ENCODE measurements around the gene TTC28. TPM values are rescaled to one million over a fixed set of nuclear protein-coding genes. Genes with fewer than 3 reads are reported as not detected.

TTC28 gene
- total RNA-seq, 1 experiment from 2014 or later: 0.12 TPM

- H3K9me3 ChIP-seq (ENCODE audit: control insufficient read depth in 1 of 2, insufficient read depth in 1 of 2, low read depth in 1 of 2, low read length in 2 of 2): no peaks in the 10 kb centered on the region
- no peaks in the 10 kb centered on the region for H3K9me2 ChIP-seq (ENCODE audit: insufficient read depth)
- no peak overlapping the region for H2AFZ ChIP-seq (ENCODE audit: low read depth, low read length, poor library complexity, severe bottlenecking)
- POLR2A ChIA-PET: no interaction called here
- CTCF ChIA-PET: no interaction called here
- RAD21 ChIA-PET (ENCODE audit: low non-redundant PET in 1 of 2, low total read pairs in 2 of 2, uncharacterized antibody in 2 of 2, unreplicated experiment in 2 of 2): no interaction called here
- no peaks in the 10 kb centered on the region for H3K36me3 ChIP-seq (ENCODE audit: control insufficient read depth in 1 of 2, insufficient read depth in 2 of 2, low read length in 2 of 2)
- no peak for TF ChIP-seq EGR1 (IDR thresholded peaks at IDR 0.05; ENCODE audit: low read depth)
- no peak for TF ChIP-seq EZH2phosphoT487 (IDR thresholded peaks at IDR 0.05; ENCODE audit: borderline replicate concordance)
- TF ChIP-seq MAX (IDR thresholded peaks at IDR 0.05): no peak
- TF ChIP-seq ZFX (IDR thresholded peaks at IDR 0.05): no peak
- TF ChIP-seq TCF7L2 (IDR thresholded peaks at IDR 0.05; ENCODE audit: borderline replicate concordance, extremely low read depth, insufficient read depth, insufficient read length): no peak
- no peak for TF ChIP-seq REST (IDR thresholded peaks at IDR 0.05; ENCODE audit: low read depth)
- no peak for TF ChIP-seq CBX3 (IDR thresholded peaks at IDR 0.05; ENCODE audit: low read depth)
- TF ChIP-seq SP1 (IDR thresholded peaks at IDR 0.05; ENCODE audit: low read depth): no peak
- TF ChIP-seq RAD21 (IDR thresholded peaks at IDR 0.05; ENCODE audit: low read depth): no peak
- TF ChIP-seq CEBPB (IDR thresholded peaks at IDR 0.05; ENCODE audit: low read depth): no peak
- no peak for TF ChIP-seq ZNF274 (IDR thresholded peaks at IDR 0.05; ENCODE audit: low read depth, low read length)
- no peak for TF ChIP-seq SRF (IDR thresholded peaks at IDR 0.05; ENCODE audit: low read depth)
- TF ChIP-seq CTCF (IDR thresholded peaks at IDR 0.05 in 2 of 3, conservative IDR thresholded peaks at IDR 0.05 in 1 of 3; ENCODE audit: borderline replicate concordance in 1 of 3, insufficient read depth in 1 of 3, low read depth in 2 of 3, low read length in 2 of 3): no peak
- no peak for TF ChIP-seq YY1 (IDR thresholded peaks at IDR 0.05; ENCODE audit: extremely low read depth, insufficient replicate concordance, low read depth, low read length)
- BruUV-seq (replicated peaks): no TSS peak
- H4K20me1 ChIP-seq (ENCODE audit: insufficient read depth): no peaks in the 10 kb centered on the region
- DNase-seq (ENCODE audit: low read depth, low spot score) (no peak), ATAC-seq (no peak)
- intact Hi-C loops (cut with micrococcal nuclease): no loop called here
- no peaks in the 10 kb centered on the region for H3K79me2 ChIP-seq (ENCODE audit: insufficient read depth, low read length)
- no peak overlapping the region for H3K4me2 ChIP-seq (ENCODE audit: low read length)
- H3K9ac ChIP-seq (ENCODE audit: low read length): no peak overlapping the region
- H3K4me3 ChIP-seq (replicated peaks in 1 of 2; ENCODE audit: low read depth in 1 of 2, low read length in 2 of 2): no peak overlapping the region
- peaks cover 52% of the 10 kb centered on the region for H3K27me3 ChIP-seq (ENCODE audit: insufficient read depth, low read length)
- H3K27ac ChIP-seq (ENCODE audit: low read depth, low read length): no peak overlapping the region
- H3K4me1 ChIP-seq (ENCODE audit: control insufficient read depth in 1 of 2, insufficient read depth in 2 of 2, low read length in 2 of 2): no peaks in the 10 kb centered on the region
These were observed 298.0 kb downstream of the TTC28 start for GRCh38 chr22:28381429-28382167.
